ENCODE data around the gene PPP2CA. TPM values are rescaled to one million over a fixed set of nuclear protein-coding genes. Genes with fewer than 3 reads are reported as not detected.

Gene PPP2CA
- total and polyA plus RNA-seq, 2 of the 4 experiments (the other 2 are of a cell fraction), result 70.6 to 73.6 TPM

DNA sequence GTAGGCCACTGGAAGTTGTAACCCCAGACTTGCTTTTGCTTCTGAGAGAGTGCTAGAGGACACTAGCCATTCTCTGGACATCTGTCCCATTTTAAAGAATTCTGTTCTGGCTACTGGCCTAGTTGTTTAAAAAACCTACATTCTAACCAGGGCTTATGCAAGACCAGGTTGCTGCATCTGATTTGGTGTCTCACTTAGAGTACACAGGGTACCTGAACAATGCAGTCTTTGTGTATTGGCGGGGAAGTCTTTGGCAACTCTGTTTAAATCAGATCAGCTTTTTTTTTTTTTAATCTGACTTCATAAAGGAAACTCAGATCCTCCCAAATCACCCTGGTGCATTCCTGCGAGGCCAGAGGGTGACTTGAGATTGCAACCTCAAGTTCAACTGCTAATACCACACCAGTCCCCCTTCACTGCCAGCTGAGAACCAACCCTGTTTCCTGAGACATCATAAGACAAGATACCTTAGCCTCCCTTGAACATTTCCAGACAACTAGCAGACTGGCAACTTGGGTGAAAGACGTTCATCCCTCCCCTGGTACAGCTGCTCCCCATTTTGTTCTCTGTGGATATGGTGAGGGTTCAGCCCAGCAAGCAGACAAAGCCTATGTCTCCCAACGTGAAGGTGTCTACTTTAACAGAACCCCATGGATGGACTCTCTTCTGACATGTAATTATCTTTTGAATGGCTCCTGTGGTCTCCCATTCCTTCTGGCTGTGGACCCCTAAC lies 76.1 kb downstream of the PPP2CA start (continued):
- TF ChIP-seq CHD1 (IDR thresholded peaks at IDR 0.05; ENCODE audit: low read depth, low read length), result no peak

DNA sequence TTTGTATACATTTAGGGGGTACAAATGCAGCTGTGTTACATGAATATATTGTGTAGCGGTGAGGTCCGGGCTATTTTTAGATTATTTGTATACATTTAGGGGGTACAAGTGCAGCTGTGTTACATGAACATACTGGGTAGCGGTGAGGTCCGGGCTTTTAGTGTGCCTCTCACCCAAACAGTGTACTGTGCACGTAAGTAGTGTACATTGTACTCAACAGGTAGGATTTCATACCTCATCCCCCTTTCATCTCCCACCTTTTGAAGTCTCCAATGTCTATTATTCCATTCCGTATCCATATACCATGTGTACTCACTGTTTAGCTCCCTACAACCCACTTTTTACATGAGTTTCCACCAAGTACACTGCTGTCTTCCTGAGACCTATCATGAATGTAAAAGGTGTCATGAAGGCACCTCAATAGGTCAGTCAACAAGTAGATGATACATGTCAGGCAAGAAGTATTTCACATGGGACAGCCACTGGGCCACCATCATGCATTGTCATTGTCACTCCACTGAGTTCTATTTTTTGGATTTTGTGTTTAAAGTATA lies 76.8 kb downstream of the PPP2CA start:
- Histone ChIP-seq H3K14ac (replicated peaks; ENCODE audit: low read depth, low read length) (no peak overlapping the region), H3K4me1 (ENCODE audit: control insufficient read depth, insufficient read depth, low read length) (peaks cover 19% of the 10 kb centered on the region), H2BK5ac (ENCODE audit: low read depth, low read length, poor library complexity, severe bottlenecking) (no peak overlapping the region), H3K36me3 (ENCODE audit: control insufficient read depth, insufficient read depth, low read length) (peaks cover 41% of the 10 kb centered on the region), H4K8ac (ENCODE audit: low read depth in 2 of 2, low read length in 2 of 2) (no peak overlapping the region), H3K4me2 (ENCODE audit: low read depth, low read length) (no peak overlapping the region), H2BK20ac (ENCODE audit: low read depth, low read length) (no peak overlapping the region), H4K5ac (ENCODE audit: low read depth, low read length) (no peak overlapping the region), H3K9ac (ENCODE audit: low read depth, low read length) (no peak overlapping the region), H3K4me3 (ENCODE audit: insufficient read depth, low read depth, low read length) (no peak overlapping the region), H2AFZ (replicated peaks; ENCODE audit: low read length, poor library complexity) (no peak overlapping the region), H2BK120ac (ENCODE audit: low read depth, low read length) (no peak overlapping the region), H4K20me1 (ENCODE audit: insufficient read depth, low read length) (peaks cover 63% of the 10 kb centered on the region), H3K79me1 (ENCODE audit: low read depth in 1 of 2, low read length in 2 of 2) (peaks cover 41 to 87% of the 10 kb centered on the region in 2 experiments), H3K9me1 (ENCODE audit: insufficient read depth, low read length) (peaks cover 28% of the 10 kb centered on the region), H3K27ac (ENCODE audit: insufficient read depth, low read length) (no peak overlapping the region), H3K27me3 (ENCODE audit: control insufficient read depth, insufficient read depth, low read length) (no peaks in the 10 kb centered on the region), H2BK15ac (ENCODE audit: low read depth, low read length) (no peak overlapping the region), H3K9me3 (ENCODE audit: control insufficient read depth, insufficient read depth, low read length) (no peaks in the 10 kb centered on the region), H2AK5ac (ENCODE audit: low read depth, low read length) (no peak overlapping the region), H3K18ac (ENCODE audit: low read depth, low read length) (no peak overlapping the region), H4K91ac (ENCODE audit: insufficient read depth, low read depth, low read length) (no peak overlapping the region), H3K56ac (ENCODE audit: extremely low read depth, insufficient read depth, low read length) (no peak overlapping the region), H2AK9ac (replicated peaks; ENCODE audit: low read depth, low read length, poor library complexity) (no peak overlapping the region), H3K23ac (ENCODE audit: low read depth, low read length) (0 out of 2 replicates have a peak overlapping the region, but pooled peaks have one; percentile 2), H3K4ac (ENCODE audit: low read depth, low read length) (no peak overlapping the region)
- no TSS peak for BruUV-seq (replicated peaks)
- CTCF ChIA-PET, result no interaction called here
- ATAC-seq (ENCODE audit: low read depth) (no peak), DNase-seq (no peak)
- WGBS, 2 experiments (ENCODE audit: extremely low coverage in 2 of 2, insufficient read length in 1 of 2), result 92% methylated on average over 2 of the region's 6 CpGs; no CpG with 5 or more reads in 1 of the 2 experiments
- dilution Hi-C loops (cut with HindIII; ENCODE audit: low sequenced_read_pairs, unreplicated experiment), result no loop called here
- intact Hi-C loops (cut with micrococcal nuclease), result no loop called here
- POLR2A ChIA-PET (ENCODE audit: unreplicated experiment), result interaction anchor here (0.6 kb wide), 1 partner anchor 139 kb away, joined by 3 read pairs; no protein-coding TSS in a partner anchor
- TF ChIP-seq SMC3 (IDR thresholded peaks at IDR 0.05; ENCODE audit: low read depth, low read length) (no peak), MXI1 (IDR thresholded peaks at IDR 0.05; ENCODE audit: borderline replicate concordance, low read depth, low read length) (no peak), NFE2L2 (IDR thresholded peaks at IDR 0.05; ENCODE audit: low read depth, low read length) (no peak), CEBPB (IDR thresholded peaks at IDR 0.05; ENCODE audit: low read depth, low read length) (no peak)
- TF ChIP-seq, protein P1, sequence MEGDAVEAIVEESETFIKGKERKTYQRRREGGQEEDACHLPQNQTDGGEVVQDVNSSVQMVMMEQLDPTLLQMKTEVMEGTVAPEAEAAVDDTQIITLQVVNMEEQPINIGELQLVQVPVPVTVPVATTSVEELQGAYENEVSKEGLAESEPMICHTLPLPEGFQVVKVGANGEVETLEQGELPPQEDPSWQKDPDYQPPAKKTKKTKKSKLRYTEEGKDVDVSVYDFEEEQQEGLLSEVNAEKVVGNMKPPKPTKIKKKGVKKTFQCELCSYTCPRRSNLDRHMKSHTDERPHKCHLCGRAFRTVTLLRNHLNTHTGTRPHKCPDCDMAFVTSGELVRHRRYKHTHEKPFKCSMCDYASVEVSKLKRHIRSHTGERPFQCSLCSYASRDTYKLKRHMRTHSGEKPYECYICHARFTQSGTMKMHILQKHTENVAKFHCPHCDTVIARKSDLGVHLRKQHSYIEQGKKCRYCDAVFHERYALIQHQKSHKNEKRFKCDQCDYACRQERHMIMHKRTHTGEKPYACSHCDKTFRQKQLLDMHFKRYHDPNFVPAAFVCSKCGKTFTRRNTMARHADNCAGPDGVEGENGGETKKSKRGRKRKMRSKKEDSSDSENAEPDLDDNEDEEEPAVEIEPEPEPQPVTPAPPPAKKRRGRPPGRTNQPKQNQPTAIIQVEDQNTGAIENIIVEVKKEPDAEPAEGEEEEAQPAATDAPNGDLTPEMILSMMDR (conservative IDR thresholded peaks at IDR 0.05; ENCODE audit: low read depth, low read length), result no peak
- in situ Hi-C loops (cut with MboI; ENCODE audit: low sequenced_read_pairs), result no loop called here

All from IMR-90 (cell line).